WTC11 (cell line): Measurements from ENCODE around the gene NUDT19. TPM values are rescaled to one million over a fixed set of nuclear protein-coding genes. Genes with fewer than 3 reads are reported as not detected.

Source experiments
- AFF4 ChIP-seq: sonication (generic); formaldehyde crosslinking; IDR thresholded peaks from 2 replicates; pipeline ENCODE4 v1.8.1; 2023; ENCODE audit warnings: mild to moderate bottlenecking, missing genetic modification reagents, borderline replicate concordance
- ARID4B ChIP-seq: sonication (generic); formaldehyde crosslinking; IDR thresholded peaks from 2 replicates; pipeline ENCODE4 v1.8.0; 2023; ENCODE audit warnings: missing genetic modification reagents, mild to moderate bottlenecking, borderline replicate concordance
- ATF2 ChIP-seq: sonication (generic); formaldehyde crosslinking; IDR thresholded peaks from 2 replicates; pipeline ENCODE4 v1.8.1; 2022; ENCODE audit warnings: low read depth, missing genetic modification reagents, borderline replicate concordance
- CBFB ChIP-seq: sonication (generic); formaldehyde crosslinking; IDR thresholded peaks from 2 replicates; pipeline ENCODE4 v1.8.1; 2022; ENCODE audit warnings: mild to moderate bottlenecking, low read depth, missing genetic modification reagents
- CDX4 ChIP-seq: fragments of 250-450 bp; sonication (Bioruptor Pico); IDR thresholded peaks from 2 replicates; pipeline ENCODE4 v1.9.0; 2021; ENCODE audit warnings: moderate library complexity, mild to moderate bottlenecking, inconsistent platforms, borderline replicate concordance
- CREB1 ChIP-seq: sonication (generic); formaldehyde crosslinking; IDR thresholded peaks from 2 replicates; pipeline ENCODE4 v1.8.0; 2023; ENCODE audit warnings: mild to moderate bottlenecking, missing genetic modification reagents
- FOXP1 ChIP-seq: sonication (generic); formaldehyde crosslinking; IDR thresholded peaks from 2 replicates; pipeline ENCODE4 v1.8.0; 2022; ENCODE audit warnings: missing genetic modification reagents, mild to moderate bottlenecking, moderate library complexity, borderline replicate concordance
- GRHL2 ChIP-seq: fragments of 250-450 bp; sonication (Bioruptor Pico); IDR thresholded peaks from 2 replicates; pipeline ENCODE4 v1.8.0; 2022; ENCODE audit warnings: mild to moderate bottlenecking, moderate library complexity; ENCODE audit not compliant: insufficient replicate concordance, severe bottlenecking
- GTF2I ChIP-seq: fragments of 250-450 bp; sonication (Bioruptor Pico); conservative IDR thresholded peaks from 2 replicates; pipeline ENCODE4 v1.4.0; 2021; ENCODE audit warnings: mild to moderate bottlenecking
- JAZF1 ChIP-seq: fragments of 250-450 bp; sonication (Bioruptor Pico); IDR thresholded peaks from 2 replicates; pipeline ENCODE4 v1.9.0; 2021; ENCODE audit warnings: moderate library complexity, mild to moderate bottlenecking, inconsistent platforms
- NFYB ChIP-seq: sonication (generic); formaldehyde crosslinking; conservative IDR thresholded peaks from 2 replicates; pipeline ENCODE4 v1.8.0; 2022; ENCODE audit warnings: low read depth, missing genetic modification reagents
- NR3C1 ChIP-seq: sonication (generic); formaldehyde crosslinking; conservative IDR thresholded peaks from 2 replicates; pipeline ENCODE4 v1.8.1; 2023; ENCODE audit warnings: low read depth, mild to moderate bottlenecking, missing genetic modification reagents
- PRDM15 ChIP-seq: sonication (generic); formaldehyde crosslinking; IDR thresholded peaks from 2 replicates; pipeline ENCODE4 v1.8.0; 2022; ENCODE audit warnings: missing genetic modification reagents
- PREB ChIP-seq: sonication (generic); formaldehyde crosslinking; IDR thresholded peaks from 2 replicates; pipeline ENCODE4 v1.8.1; 2022; ENCODE audit warnings: mild to moderate bottlenecking, missing genetic modification reagents, moderate library complexity, borderline replicate concordance
- SMAD3 ChIP-seq: sonication (generic); formaldehyde crosslinking; IDR thresholded peaks from 2 replicates; pipeline ENCODE4 v1.8.0; 2022; ENCODE audit warnings: missing genetic modification reagents, mild to moderate bottlenecking, borderline replicate concordance
- TEAD4 ChIP-seq: sonication (generic); formaldehyde crosslinking; IDR thresholded peaks from 2 replicates; pipeline ENCODE4 v1.8.0; 2022; ENCODE audit warnings: mild to moderate bottlenecking, missing genetic modification reagents
- ZNF263 ChIP-seq: sonication (generic); formaldehyde crosslinking; IDR thresholded peaks from 2 replicates; pipeline ENCODE4 v1.8.1; 2022; ENCODE audit warnings: low read depth, mild to moderate bottlenecking, moderate library complexity, missing genetic modification reagents
- ZSCAN18 ChIP-seq: fragments of 250-450 bp; sonication (Bioruptor Pico); IDR thresholded peaks from 2 replicates; pipeline ENCODE4 v2.1.2; 2022; ENCODE audit warnings: mild to moderate bottlenecking, moderate library complexity
- total RNA-seq: library from RNA; stranded (reverse); gene quantifications from 3 replicates; pipeline ENCODE4 v1.2.3, GENCODE V29; 2021

The NUDT19 gene
- total RNA-seq, 1 experiment from 2014 or later, result 2.4 TPM

GRCh38 chr19:32691952-32692726 is 518 bp downstream of the NUDT19 start (continued):
- TF ChIP-seq AFF4 (CRISPR knock-in tag), result no peak
- no peak for TF ChIP-seq CREB1 (CRISPR knock-in tag)
- TF ChIP-seq PREB (CRISPR knock-in tag), result no peak
- no peak for TF ChIP-seq PRDM15
- TF ChIP-seq SMAD3 (CRISPR knock-in tag), result no peak; the same call in 1 of the 2 replicates
- no peak for TF ChIP-seq GTF2I (CRISPR knock-in tag)
- no peak for TF ChIP-seq ATF2 (CRISPR knock-in tag)
- TF ChIP-seq ARID4B, result peak; percentile 38; the same call in 1 of the 2 replicates
- 0 out of 2 replicates have a peak, but pooled peaks have one; percentile 25 for TF ChIP-seq ZNF263 (CRISPR knock-in tag)
- no peak; the same call in 1 of the 2 replicates for TF ChIP-seq FOXP1 (CRISPR knock-in tag)
- TF ChIP-seq NR3C1, result no peak
- no peak for TF ChIP-seq JAZF1 (CRISPR knock-in tag)
- TF ChIP-seq CBFB (CRISPR knock-in tag), result no peak
- no peak for TF ChIP-seq GRHL2 (CRISPR knock-in tag)
- TF ChIP-seq ZSCAN18 (CRISPR knock-in tag), result no peak
- no peak for TF ChIP-seq TEAD4 (CRISPR knock-in tag)
- no peak for TF ChIP-seq NFYB (CRISPR knock-in tag)
- TF ChIP-seq CDX4 (CRISPR knock-in tag), result no peak
